Keratinocyte (primary cell): ENCODE data around the gene CSRNP2. TPM values are rescaled to one million over a fixed set of nuclear protein-coding genes. Genes with fewer than 3 reads are reported as not detected.

ENCODE experiments used
- DNase-seq: peaks from one replicate; pipeline ENCODE4 v3.0.0-alpha.2; 2011; ENCODE audit warnings: low read depth, missing footprints, low spot score
- FAIRE-seq: peaks from 2 replicates; lab custom pipeline; 2011; peaks lifted over from hg19 to GRCh38; lab: Jason Lieb, UNC
- H2AFZ ChIP-seq: 2 replicates; pipeline ENCODE4 v1.6.0; 2012; ENCODE audit warnings: low read length, control low read depth, inconsistent platforms; ENCODE audit not compliant: control insufficient read depth
- H3K27ac ChIP-seq: 2 replicates; pipeline ENCODE4 v1.5.1; 2011; ENCODE audit warnings: low read length; ENCODE audit not compliant: control insufficient read depth, insufficient read depth
- H3K27me3 ChIP-seq: 3 replicates; pipeline ENCODE4 v1.6.0; 2011; ENCODE audit warnings: low read length; ENCODE audit not compliant: control insufficient read depth, insufficient read depth; ENCODE audit errors: extremely low read depth
- H3K36me3 ChIP-seq, 2 experiments: 2 replicates in 1 of 2; 3 replicates in 1 of 2; pipeline ENCODE4 v1.5.1; 2011; ENCODE audit warnings: low read length in 2 of 2, mild to moderate bottlenecking in 1 of 2; ENCODE audit not compliant: control insufficient read depth in 2 of 2, insufficient read depth in 2 of 2; ENCODE audit errors: extremely low read depth in 1 of 2
- H3K4me1 ChIP-seq: 3 replicates; pipeline ENCODE4 v1.5.1; 2011; ENCODE audit warnings: low read length; ENCODE audit not compliant: control insufficient read depth, insufficient read depth; ENCODE audit errors: extremely low read depth
- H3K4me2 ChIP-seq: 3 replicates; pipeline ENCODE4 v1.6.0; 2011; ENCODE audit warnings: low read depth, low read length; ENCODE audit not compliant: control insufficient read depth, insufficient read depth; ENCODE audit errors: extremely low read depth
- H3K4me3 ChIP-seq, 3 experiments: fragments of 200-600 bp in 1 of 3; sonication (generic) in 1 of 3; 2 replicates in 2 of 3; 3 replicates in 1 of 3; pipeline ENCODE4 v1.5.1; 2011 to 2016; ENCODE audit warnings: low read length in 3 of 3, mild to moderate bottlenecking in 3 of 3, control low read depth in 2 of 3, inconsistent platforms in 1 of 3, low read depth in 1 of 3, mixed read lengths in 1 of 3, mixed run types in 1 of 3, moderate library complexity in 1 of 3; ENCODE audit not compliant: control insufficient read depth in 2 of 3, insufficient read depth in 2 of 3; ENCODE audit errors: extremely low read depth in 1 of 3
- H3K79me2 ChIP-seq: 2 replicates; pipeline ENCODE4 v1.6.0; 2012; ENCODE audit warnings: low read length; ENCODE audit not compliant: control insufficient read depth, insufficient read depth
- H3K9ac ChIP-seq: 3 replicates; pipeline ENCODE4 v1.6.0; 2011; ENCODE audit warnings: low read length; ENCODE audit not compliant: control insufficient read depth, insufficient read depth; ENCODE audit errors: extremely low read depth
- H3K9me1 ChIP-seq: 3 replicates; pipeline ENCODE4 v1.6.0; 2011; ENCODE audit warnings: low read length; ENCODE audit not compliant: control insufficient read depth, insufficient read depth; ENCODE audit errors: extremely low read depth
- H3K9me3 ChIP-seq: 2 replicates; pipeline ENCODE4 v1.5.1; 2012; ENCODE audit warnings: low read depth, low read length; ENCODE audit not compliant: control insufficient read depth
- H4K20me1 ChIP-seq: 3 replicates; pipeline ENCODE4 v1.6.0; 2011; ENCODE audit warnings: low read length; ENCODE audit not compliant: control insufficient read depth, insufficient read depth; ENCODE audit errors: extremely low read depth
- CTCF ChIP-seq, 3 experiments: IDR thresholded peaks in 1 of 3; conservative IDR thresholded peaks in 1 of 3; optimal IDR thresholded peaks in 1 of 3; 2 replicates in 2 of 3; 3 replicates in 1 of 3; pipeline versions ENCODE3 to v1.5.1; 2011; ENCODE audit warnings: low read length in 3 of 3, mild to moderate bottlenecking in 3 of 3, moderate library complexity in 2 of 3, control low read depth in 1 of 3, inconsistent platforms in 1 of 3; ENCODE audit not compliant: insufficient read depth in 2 of 3; ENCODE audit errors: extremely low read depth in 1 of 3
- EZH2 ChIP-seq: IDR thresholded peaks from one replicate; pipeline ENCODE4 v1.6.1; 2012; ENCODE audit warnings: inconsistent platforms, mild to moderate bottlenecking, low read length, moderate library complexity
- dilution Hi-C: fragments of 300-500 bp; cut with MboI; formaldehyde crosslinking; loops from one replicate; pipeline ENCODE4 v1.7.0; 2020; ENCODE audit warnings: low sequenced_read_pairs; ENCODE audit not compliant: extremely low pct_ligation_motif_present
- polyA plus RNA-seq, 5 experiments: library from polyadenylated mRNA; depleted of rRNA in 3 of 5; stranded (reverse) in 3 of 5; stranded (forward) in 1 of 5; unstranded in 1 of 5; fragments of >200 nt; gene quantifications; 1 replicate in 1 of 5; 2 replicates in 3 of 5; 3 replicates in 1 of 5; pipeline versions ENCODE4 v1.2.1 to v1.2.3, GENCODE V29; 2011 to 2012; ENCODE audit warnings: missing spikeins in 2 of 5, low read depth in 1 of 5, low replicate concordance in 1 of 5

CSRNP2 gene
- polyA plus RNA-seq, 1 donor (not counting 4 experiments of a cell fraction or from before 2014, with no cell fraction given), result 18.4 TPM

GRCh38 chr12:51023625-51024382 is 59.6 kb downstream of the CSRNP2 start:
- Histone ChIP-seq H3K4me1 (peaks cover 22% of the 10 kb centered on the region), H3K9me3 (no peaks in the 10 kb centered on the region), H3K9me1 (no peaks in the 10 kb centered on the region), H3K27ac (peak overlapping the region; percentile 75), H3K27me3 (no peaks in the 10 kb centered on the region), H3K79me2 (peaks cover 55% of the 10 kb centered on the region), H3K9ac (peak overlapping the region; percentile 90), H3K4me3 (peak overlapping the region; percentile 61 to 81 (median 65)), H4K20me1 (no peaks in the 10 kb centered on the region), H3K4me2 (peak overlapping the region; percentile 93), H2AFZ (peak overlapping the region; percentile 20), H3K36me3 (no peaks in the 10 kb centered on the region)
- FAIRE-seq (no peak), DNase-seq (no peak)
- TF ChIP-seq EZH2 (no peak), CTCF (optimal IDR thresholded peaks at IDR 0.05 in 1 of 3, IDR thresholded peaks at IDR 0.05 in 1 of 3, conservative IDR thresholded peaks at IDR 0.05 in 1 of 3; ENCODE audit: extremely low read depth in 1 of 3, insufficient read depth in 2 of 3, low read length in 3 of 3) (no peak)
- dilution Hi-C loops, result no loop called here

DNA sequence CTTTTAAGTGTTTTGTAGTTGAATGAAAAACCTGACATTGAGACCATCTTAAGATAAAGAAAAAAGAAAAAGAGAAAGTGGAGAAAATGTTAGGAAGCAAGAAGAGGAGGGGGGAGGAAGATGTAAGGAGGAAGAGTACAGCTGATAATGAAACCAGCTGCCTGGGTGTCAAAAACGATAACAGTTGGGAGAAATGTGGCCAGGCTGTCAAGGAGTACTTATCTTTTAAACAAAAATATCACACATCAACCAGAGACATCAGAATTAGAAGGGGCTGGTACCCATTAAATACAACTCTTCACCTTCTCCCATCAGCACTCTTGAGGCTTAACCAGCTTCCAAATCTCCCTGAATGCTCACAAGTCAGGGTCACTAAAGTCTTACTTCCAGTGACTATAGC is 61.7 kb downstream of the CSRNP2 start:
- no peak for FAIRE-seq

More for the DNA sequence above, 61.7 kb downstream of the CSRNP2 start:
- Histone ChIP-seq H3K27me3 (no peaks in the 10 kb centered on the region), H3K36me3 (no peaks in the 10 kb centered on the region), H3K4me3 (no peak overlapping the region), H2AFZ (no peak overlapping the region), H3K27ac (no peak overlapping the region), H3K9ac (no peak overlapping the region), H3K4me1 (peaks cover 10% of the 10 kb centered on the region), H3K9me1 (no peaks in the 10 kb centered on the region), H3K4me2 (no peak overlapping the region), H3K79me2 (peaks cover 66% of the 10 kb centered on the region), H3K9me3 (no peaks in the 10 kb centered on the region), H4K20me1 (no peaks in the 10 kb centered on the region)
- dilution Hi-C loops, result no loop called here
- TF ChIP-seq CTCF (optimal IDR thresholded peaks at IDR 0.05 in 1 of 3, IDR thresholded peaks at IDR 0.05 in 1 of 3, conservative IDR thresholded peaks at IDR 0.05 in 1 of 3; ENCODE audit: extremely low read depth in 1 of 3, insufficient read depth in 2 of 3, low read length in 3 of 3) (no peak), EZH2 (no peak)
- DNase-seq, result no peak
